CD8-positive, alpha-beta memory T cell (primary cell): ENCODE data around the gene PLEKHA7. TPM values are rescaled to one million over a fixed set of nuclear protein-coding genes. Genes with fewer than 3 reads are reported as not detected.

ENCODE experiments used
- CTCF ChIA-PET: fragments of 350-600 bp; sonication (Branson Sonifier 250); formaldehyde crosslinking; loops from one replicate; lab custom pipeline; 2021; ENCODE audit warnings: antibody characterized with exemption; lab: Charles Lee
- POLR2A ChIA-PET: fragments of 350-600 bp; sonication (Branson Sonifier 250); formaldehyde crosslinking; loops from one replicate; lab custom pipeline; 2021; ENCODE audit warnings: antibody characterized with exemption; lab: Charles Lee
- DNase-seq, 5 donors: peaks; one replicate each; pipeline versions ENCODE4 v3.0.0 to v3.0.0-alpha.2; 2020 to 2022; ENCODE audit warnings: mixed read lengths in 1 of 5
- H3K27ac ChIP-seq: one replicate; pipeline ENCODE4 v1.7.0; 2013; ENCODE audit warnings: low read depth, mild to moderate bottlenecking, low read length, moderate library complexity
- H3K27me3 ChIP-seq: 2 replicates; pipeline ENCODE4 v1.7.0; 2013; ENCODE audit warnings: low read length, mild to moderate bottlenecking; ENCODE audit not compliant: insufficient read depth, poor library complexity, severe bottlenecking
- H3K36me3 ChIP-seq: 2 replicates; pipeline ENCODE4 v1.7.0; 2013; ENCODE audit warnings: mild to moderate bottlenecking, low read length, moderate library complexity; ENCODE audit not compliant: insufficient read depth
- H3K4me1 ChIP-seq: 2 replicates; pipeline ENCODE4 v1.7.0; 2013; ENCODE audit warnings: mild to moderate bottlenecking, low read length, moderate library complexity; ENCODE audit not compliant: insufficient read depth
- H3K4me3 ChIP-seq: 2 replicates; pipeline ENCODE4 v1.7.0; 2013; ENCODE audit warnings: mild to moderate bottlenecking, low read length
- H3K9me3 ChIP-seq: 2 replicates; pipeline ENCODE4 v1.7.0; 2013; ENCODE audit warnings: mild to moderate bottlenecking, low read length
- H3K27ac Mint-ChIP-seq, 8 donors: one replicate each; pipeline ENCODE4 v1.8.0; 2020 to 2021; ENCODE audit warnings: mixed read lengths in 8 of 8, mild to moderate bottlenecking in 6 of 8, inconsistent platforms in 3 of 8, moderate library complexity in 3 of 8
- H3K27me3 Mint-ChIP-seq, 2 donors: one replicate each; pipeline ENCODE4 v1.8.0; 2020 to 2021; ENCODE audit warnings: mixed read lengths in 2 of 2, mild to moderate bottlenecking in 1 of 2, moderate library complexity in 1 of 2
- H3K36me3 Mint-ChIP-seq, 3 donors: one replicate each; pipeline ENCODE4 v1.8.0; 2020 to 2021; ENCODE audit warnings: mixed read lengths in 3 of 3, inconsistent platforms in 1 of 3, mild to moderate bottlenecking in 1 of 3
- H3K4me1 Mint-ChIP-seq, 3 donors: one replicate each; pipeline ENCODE4 v1.8.0; 2020 to 2021; ENCODE audit warnings: mixed read lengths in 3 of 3, inconsistent platforms in 1 of 3, mild to moderate bottlenecking in 1 of 3
- H3K4me3 Mint-ChIP-seq, 7 donors: one replicate each; pipeline ENCODE4 v1.8.0; 2020 to 2021; ENCODE audit warnings: mixed read lengths in 7 of 7, mild to moderate bottlenecking in 6 of 7, moderate library complexity in 4 of 7, inconsistent platforms in 2 of 7
- H3K9me3 Mint-ChIP-seq, 5 donors: one replicate each; pipeline ENCODE4 v1.8.0; 2020 to 2022; ENCODE audit warnings: mixed read lengths in 5 of 5, mild to moderate bottlenecking in 3 of 5, moderate library complexity in 2 of 5, inconsistent platforms in 1 of 5
- polyA plus RNA-seq: library from polyadenylated mRNA; unstranded; fragments of 300-500 nt; fragmentation: Illumina TruSeq; gene quantifications from one replicate; pipeline ENCODE4 v1.2.3, GENCODE V29; 2021
- total RNA-seq, 2 experiments: library from RNA; stranded (reverse); gene quantifications; one replicate each; pipeline ENCODE4 v1.2.3, GENCODE V29; 2021

PLEKHA7 gene
- total and polyA plus RNA-seq, 3 experiments from 2014 or later = 4.1 to 6.6 (median 5.3) TPM

DNA sequence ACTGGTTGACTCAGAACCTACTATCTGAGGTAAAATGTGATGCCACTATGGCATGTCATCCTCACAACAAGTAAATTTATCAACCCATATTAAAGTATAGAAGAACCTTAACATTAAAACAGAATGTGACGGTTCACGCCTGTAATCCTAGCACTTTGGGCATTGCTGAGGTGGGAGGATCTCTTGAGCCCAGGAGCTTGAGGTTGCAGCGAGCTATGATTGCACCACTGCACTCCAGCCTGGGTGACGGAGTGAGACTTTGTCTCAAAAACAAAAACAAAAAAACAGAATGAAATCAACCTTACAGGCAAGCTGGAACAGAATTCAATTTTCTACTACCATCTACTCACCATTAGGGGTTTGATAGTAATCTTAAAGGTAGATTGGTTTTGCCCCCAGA is 86.2 kb downstream of the PLEKHA7 start:
- DNase-seq = no peak
- CTCF ChIA-PET = no interaction called here
- peaks cover 13% of the 10 kb centered on the region for H3K27me3 ChIP-seq
- no peaks in the 10 kb centered on the region for H3K4me1 ChIP-seq
- no peak overlapping the region for H3K4me3 ChIP-seq
- Mint-ChIP-seq H3K9me3 (no peaks in the 10 kb centered on the region), H3K36me3 (peaks cover 0 to 3% (median 0%) of the 10 kb centered on the region in 3 donors), H3K27ac (no peak overlapping the region), H3K4me1 (peaks cover 4 to 13% (median 5%) of the 10 kb centered on the region in 3 donors), H3K27me3 (peaks cover 28 to 55% of the 10 kb centered on the region in 2 donors), H3K4me3 (no peak overlapping the region)
- POLR2A ChIA-PET = no interaction called here
- no peaks in the 10 kb centered on the region for H3K36me3 ChIP-seq
- no peaks in the 10 kb centered on the region for H3K9me3 ChIP-seq
- H3K27ac ChIP-seq = no peak overlapping the region

DNA sequence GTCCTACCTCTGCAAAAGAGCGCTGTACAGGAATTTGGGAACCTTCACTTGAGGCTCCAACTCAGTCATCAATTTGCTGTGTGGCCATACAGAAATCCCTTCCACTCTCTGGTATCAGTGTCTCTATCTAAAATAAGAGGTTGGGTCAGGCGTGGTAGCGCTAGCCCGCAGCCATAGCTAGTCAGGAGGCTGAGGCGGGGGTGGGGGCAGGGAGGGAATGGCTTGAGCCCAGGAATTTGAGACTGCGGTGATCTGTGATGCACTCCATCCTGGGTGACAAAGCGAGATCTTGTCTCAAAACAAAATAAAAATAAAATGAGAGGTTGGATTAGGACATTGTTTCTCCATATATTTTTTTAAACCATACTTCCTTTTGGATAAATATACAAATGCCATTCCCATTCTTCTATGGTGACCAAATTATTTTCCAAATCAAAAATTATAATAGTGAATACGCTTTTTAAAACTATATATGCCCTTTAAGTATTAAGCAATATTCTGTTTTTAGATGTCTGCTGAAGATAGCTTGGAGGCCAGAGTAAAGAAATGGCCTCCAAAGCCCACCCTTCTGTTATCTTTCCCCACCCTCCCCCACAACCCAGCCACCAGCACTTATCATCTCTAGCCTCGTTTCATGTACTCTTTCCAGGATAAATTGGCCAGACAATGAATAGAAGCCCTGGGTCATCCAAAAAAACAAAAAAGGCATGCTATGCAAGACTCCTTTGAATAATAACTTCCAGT is 87.2 kb downstream of the PLEKHA7 start:
- Mint-ChIP-seq H3K27me3 (peaks cover 28 to 61% of the 10 kb centered on the region in 2 donors), H3K27ac (no peak overlapping the region), H3K36me3 (peaks cover 0 to 3% (median 0%) of the 10 kb centered on the region in 3 donors), H3K4me1 (peaks cover 4 to 13% (median 5%) of the 10 kb centered on the region in 3 donors), H3K9me3 (no peaks in the 10 kb centered on the region), H3K4me3 (peak overlapping the region in 1 of 7 donors; percentile 12)
- Histone ChIP-seq H3K4me1 (no peaks in the 10 kb centered on the region), H3K36me3 (no peaks in the 10 kb centered on the region), H3K27me3 (peaks cover 13% of the 10 kb centered on the region), H3K9me3 (no peaks in the 10 kb centered on the region), H3K4me3 (no peak overlapping the region), H3K27ac (no peak overlapping the region)
- ChIA-PET CTCF (no interaction called here), POLR2A (no interaction called here)
- DNase-seq = no peak

- H3K9me3 ChIP-seq = no peaks in the 10 kb centered on the region
- peaks cover 4 to 13% (median 5%) of the 10 kb centered on the region in 3 donors for H3K4me1 Mint-ChIP-seq
- H3K4me1 ChIP-seq = no peaks in the 10 kb centered on the region
- no peaks in the 10 kb centered on the region for H3K9me3 Mint-ChIP-seq
- no peak overlapping the region for H3K4me3 ChIP-seq
- peak in 1 of 5 donors; percentile 3 for DNase-seq
- H3K36me3 Mint-ChIP-seq = peaks cover 0 to 3% (median 0%) of the 10 kb centered on the region in 3 donors
- H3K27me3 Mint-ChIP-seq = peaks cover 26 to 70% of the 10 kb centered on the region in 2 donors
- H3K27ac ChIP-seq = no peak overlapping the region
- H3K27me3 ChIP-seq = peaks cover 13% of the 10 kb centered on the region
- H3K27ac Mint-ChIP-seq = no peak overlapping the region
- no peaks in the 10 kb centered on the region for H3K36me3 ChIP-seq
- ChIA-PET CTCF (no interaction called here), POLR2A (no interaction called here)
- peak overlapping the region in 6 of 7 donors; percentile 53 to 86 (median 66) for H3K4me3 Mint-ChIP-seq
These were observed 88.6 kb downstream of the PLEKHA7 start for GRCh38 chr11:16925561-16926065.

DNA sequence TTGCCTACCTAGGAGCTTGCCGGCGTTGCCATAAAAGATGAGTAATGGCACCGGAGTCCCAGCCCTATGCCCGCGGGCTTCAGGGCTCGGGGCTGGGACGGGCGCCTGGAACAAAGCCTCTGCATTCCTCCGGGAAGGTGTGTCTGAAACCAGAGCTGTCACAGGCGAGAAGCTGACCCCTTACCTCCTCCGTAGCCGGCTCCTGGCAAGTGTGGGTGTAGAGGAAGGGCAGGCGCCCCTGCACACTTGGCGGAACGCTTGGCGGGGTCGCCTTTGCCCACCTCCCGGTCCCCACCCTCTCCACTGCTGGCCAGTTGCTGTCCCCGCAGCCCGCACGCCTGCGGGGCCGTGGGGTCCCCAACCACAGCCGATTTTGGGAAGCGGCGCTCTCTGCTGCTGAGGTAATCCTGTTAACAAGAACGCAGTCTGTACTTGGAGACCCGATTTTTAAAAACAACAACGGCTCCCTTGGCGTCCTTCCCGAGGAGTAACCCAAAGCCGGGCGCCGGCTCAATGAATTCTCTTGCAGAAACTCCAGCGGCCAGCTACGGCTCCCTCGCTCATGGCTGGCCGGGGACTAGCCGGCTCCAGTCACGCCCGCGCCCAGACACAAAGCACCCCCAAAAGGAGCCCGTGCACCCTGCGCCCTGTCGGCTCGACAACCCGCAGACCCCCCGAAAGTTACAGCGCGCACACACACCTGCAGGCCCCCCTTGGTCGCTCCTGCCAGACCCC is 89.2 kb downstream of the PLEKHA7 start:
- peaks cover 4 to 13% (median 5%) of the 10 kb centered on the region in 3 donors for H3K4me1 Mint-ChIP-seq
- H3K9me3 Mint-ChIP-seq = no peaks in the 10 kb centered on the region
- Histone ChIP-seq H3K27ac (no peak overlapping the region), H3K36me3 (no peaks in the 10 kb centered on the region), H3K4me1 (no peaks in the 10 kb centered on the region), H3K27me3 (peaks cover 13% of the 10 kb centered on the region), H3K9me3 (no peaks in the 10 kb centered on the region), H3K4me3 (no peak overlapping the region)
- DNase-seq = no peak
- peaks cover 0 to 3% (median 0%) of the 10 kb centered on the region in 3 donors for H3K36me3 Mint-ChIP-seq
- no peak overlapping the region for H3K27ac Mint-ChIP-seq
- H3K4me3 Mint-ChIP-seq = peak overlapping the region in 6 of 7 donors; percentile 22 to 69 (median 29)
- ChIA-PET POLR2A (no interaction called here), CTCF (no interaction called here)
- peaks cover 28 to 73% of the 10 kb centered on the region in 2 donors for H3K27me3 Mint-ChIP-seq

DNA sequence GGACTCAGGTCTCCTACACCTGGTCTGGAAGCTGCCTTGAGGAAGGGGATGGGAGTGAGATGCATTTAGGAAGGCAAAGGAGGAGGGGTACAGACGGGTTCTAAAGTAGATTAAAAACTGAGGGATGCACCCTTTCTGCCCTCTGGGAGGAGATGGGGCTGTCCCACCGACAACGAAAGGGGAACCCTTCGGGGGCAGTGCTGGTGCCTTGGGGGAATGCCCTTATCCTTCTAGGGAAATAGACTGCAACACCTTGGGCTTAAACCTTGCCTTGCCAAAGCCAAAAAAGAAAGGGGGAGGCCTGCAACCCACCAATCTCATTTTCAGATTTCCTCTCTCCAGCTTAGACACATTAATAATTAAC is 89.8 kb downstream of the PLEKHA7 start:
- DNase-seq = no peak
- ChIA-PET POLR2A (no interaction called here), CTCF (no interaction called here)
- Histone ChIP-seq H3K27me3 (peaks cover 13% of the 10 kb centered on the region), H3K4me1 (no peaks in the 10 kb centered on the region), H3K27ac (no peak overlapping the region), H3K4me3 (no peak overlapping the region), H3K9me3 (no peaks in the 10 kb centered on the region), H3K36me3 (no peaks in the 10 kb centered on the region)
- no peak overlapping the region for H3K27ac Mint-ChIP-seq
- H3K4me1 Mint-ChIP-seq = peaks cover 4 to 13% (median 5%) of the 10 kb centered on the region in 3 donors
- peaks cover 0 to 3% (median 0%) of the 10 kb centered on the region in 3 donors for H3K36me3 Mint-ChIP-seq
- H3K9me3 Mint-ChIP-seq = no peaks in the 10 kb centered on the region
- peaks cover 28 to 72% of the 10 kb centered on the region in 2 donors for H3K27me3 Mint-ChIP-seq
- H3K4me3 Mint-ChIP-seq = peak overlapping the region in 1 of 7 donors; percentile 18

GRCh38 chr11:16923987-16924386 is 90.2 kb downstream of the PLEKHA7 start:
- DNase-seq = no peak
- no peaks in the 10 kb centered on the region for H3K9me3 ChIP-seq
- H3K9me3 Mint-ChIP-seq = no peaks in the 10 kb centered on the region
- peaks cover 13% of the 10 kb centered on the region for H3K27me3 ChIP-seq
- H3K4me1 ChIP-seq = no peaks in the 10 kb centered on the region
- H3K4me1 Mint-ChIP-seq = peaks cover 4 to 13% (median 5%) of the 10 kb centered on the region in 3 donors
- CTCF ChIA-PET = no interaction called here
- H3K27ac ChIP-seq = no peak overlapping the region
- peaks cover 28 to 68% of the 10 kb centered on the region in 2 donors for H3K27me3 Mint-ChIP-seq
- no peak overlapping the region for H3K4me3 ChIP-seq
- peaks cover 0 to under 1% (median 0%) of the 10 kb centered on the region in 3 donors for H3K36me3 Mint-ChIP-seq
- POLR2A ChIA-PET = no interaction called here
- no peak overlapping the region for H3K4me3 Mint-ChIP-seq
- H3K27ac Mint-ChIP-seq = no peak overlapping the region
- no peaks in the 10 kb centered on the region for H3K36me3 ChIP-seq

GRCh38 chr11:16921668-16922067 is 92.5 kb downstream of the PLEKHA7 start:
- ChIA-PET CTCF (interaction anchor here (1.4 kb wide), 1 partner anchor 16 kb away, joined by 3 read pairs; no protein-coding TSS in a partner anchor), POLR2A (no interaction called here)
- Histone ChIP-seq H3K36me3 (no peaks in the 10 kb centered on the region), H3K27me3 (peaks cover 13% of the 10 kb centered on the region), H3K4me1 (no peaks in the 10 kb centered on the region), H3K9me3 (no peaks in the 10 kb centered on the region), H3K4me3 (no peak overlapping the region), H3K27ac (no peak overlapping the region)
- DNase-seq = no peak
- H3K27ac Mint-ChIP-seq = no peak overlapping the region
- no peaks in the 10 kb centered on the region for H3K36me3 Mint-ChIP-seq
- peaks cover 0 to 2% (median 0%) of the 10 kb centered on the region in 5 donors for H3K9me3 Mint-ChIP-seq
- H3K4me3 Mint-ChIP-seq = no peak overlapping the region
- H3K4me1 Mint-ChIP-seq = peaks cover 4 to 13% (median 5%) of the 10 kb centered on the region in 3 donors
- peaks cover 23 to 48% of the 10 kb centered on the region in 2 donors for H3K27me3 Mint-ChIP-seq
